HG03039 (cell line): ENCODE results near the gene M6PR.
"Not testable (repeated sequence)": the region's sequence is repeated elsewhere in the genome, so short reads cannot be mapped to it uniquely, and the experiment has no call there.

Experiments used
- ATAC-seq: cut with Tn5 transposase; IDR thresholded peaks from one replicate; pipeline ENCODE4 v1.9.1; 2021; ENCODE audit warnings: mild to moderate bottlenecking, moderate library complexity; ENCODE audit not compliant: unreplicated experiment

Gene M6PR

GRCh38 chr12:8951744-8952143, 2.3 kb upstream of the M6PR start:
- ATAC-seq = no peak

GRCh38 chr12:8950702-8951478, 1.4 kb upstream of the M6PR start:
- no peak for ATAC-seq

- ATAC-seq = no peak
Measured at GRCh38 chr12:8950221-8950527, 729 bp upstream of the M6PR start.

GRCh38 chr12:8948701-8949341, 624 bp downstream of the M6PR start:
- ATAC-seq = no peak

- no peak for ATAC-seq
Measured at GRCh38 chr12:8947737-8948136, 1.7 kb downstream of the M6PR start.

GRCh38 chr12:8946733-8947132, 2.7 kb downstream of the M6PR start:
- ATAC-seq = no peak

- ATAC-seq = no peak
Measured at GRCh38 chr12:8943565-8944186, 5.8 kb downstream of the M6PR start.

- no peak for ATAC-seq
Measured at GRCh38 chr12:8941691-8942478, 7.6 kb downstream of the M6PR start.

GRCh38 chr12:8937842-8938442, 11.5 kb downstream of the M6PR start:
- ATAC-seq = not testable (repeated sequence)

- no peak for ATAC-seq
Measured at GRCh38 chr12:8936735-8937134, 12.7 kb downstream of the M6PR start.

GRCh38 chr12:8934080-8934479, 15.4 kb downstream of the M6PR start:
- ATAC-seq = not testable (repeated sequence)

- ATAC-seq = not testable (repeated sequence)
Measured at GRCh38 chr12:8932464-8932863, 17.0 kb downstream of the M6PR start.

GRCh38 chr12:8930655-8931323, 18.7 kb downstream of the M6PR start:
- not testable (repeated sequence) for ATAC-seq

- no peak for ATAC-seq
Measured at GRCh38 chr12:8922544-8922943, 26.9 kb downstream of the M6PR start.

GRCh38 chr12:8919643-8920042, 29.8 kb downstream of the M6PR start:
- not testable (repeated sequence) for ATAC-seq

- ATAC-seq = no peak
Measured at GRCh38 chr12:8917751-8918150, 31.7 kb downstream of the M6PR start.

- ATAC-seq = no peak
Measured at GRCh38 chr12:8917031-8917430, 32.4 kb downstream of the M6PR start.

GRCh38 chr12:8916154-8916553, 33.3 kb downstream of the M6PR start:
- no peak for ATAC-seq

GRCh38 chr12:8914716-8915526, 34.5 kb downstream of the M6PR start:
- peak; percentile 51 for ATAC-seq
